ENCODE data around the gene GPC3. TPM values are rescaled to one million over a fixed set of nuclear protein-coding genes. Genes with fewer than 3 reads are reported as not detected.

Gene GPC3
- total and polyA plus RNA-seq, 2 experiments from 2014 or later, result 36.8 to 60.1 TPM

GRCh38 chrX:133569217-133569616 lies 416.2 kb downstream of the GPC3 start:
- Histone ChIP-seq H3K27me3 (ENCODE audit: insufficient read depth) (no peaks in the 10 kb centered on the region), H3K9me2 (ENCODE audit: insufficient read depth) (no peaks in the 10 kb centered on the region), H3K4me1 (ENCODE audit: insufficient read depth) (no peaks in the 10 kb centered on the region), H3K4me2 (no peak overlapping the region), H3K79me2 (replicated peaks; ENCODE audit: insufficient read depth) (no peaks in the 10 kb centered on the region), H3K27ac (ENCODE audit: low read depth) (no peak overlapping the region), H3K4me3 (no peak overlapping the region), H4K20me1 (replicated peaks; ENCODE audit: insufficient read depth) (no peaks in the 10 kb centered on the region), H3K36me3 (ENCODE audit: insufficient read depth) (no peaks in the 10 kb centered on the region), H3F3A (replicated peaks; ENCODE audit: low read depth) (no peaks in the 10 kb centered on the region), H2AFZ (no peak overlapping the region)
- no peaks in the 10 kb centered on the region; the same call in 2 of the 3 replicates for H3K9me3 Mint-ChIP-seq
- H3K27ac Mint-ChIP-seq, result no peak overlapping the region
- TF ChIP-seq ETS1 (IDR thresholded peaks at IDR 0.05) (no peak), ZNF114 (CRISPR knock-in tag; IDR thresholded peaks at IDR 0.05) (no peak)
- 0 out of 3 replicates have a peak, but pooled peaks cover 3% of the 10 kb centered on the region for H3K36me3 Mint-ChIP-seq (ENCODE audit: low read depth)
- H3K4me1 Mint-ChIP-seq, result peaks cover 3% of the 10 kb centered on the region; the same call in 2 of the 3 replicates
- no peaks in the 10 kb centered on the region for H3K27me3 Mint-ChIP-seq (ENCODE audit: insufficient read depth, low read depth, poor library complexity)
- ATAC-seq (no peak), DNase-seq (ENCODE audit: low spot score) (no peak)
- no peak overlapping the region for H3K4me3 Mint-ChIP-seq

GRCh38 chrX:133568109-133568508 lies 417.3 kb downstream of the GPC3 start:
- ATAC-seq (no peak), DNase-seq (ENCODE audit: low spot score) (no peak)
- Histone ChIP-seq H3K4me2 (no peak overlapping the region), H3K79me2 (replicated peaks; ENCODE audit: insufficient read depth) (no peaks in the 10 kb centered on the region), H3K27ac (ENCODE audit: low read depth) (no peak overlapping the region), H3K36me3 (ENCODE audit: insufficient read depth) (no peaks in the 10 kb centered on the region), H2AFZ (no peak overlapping the region), H3F3A (replicated peaks; ENCODE audit: low read depth) (no peaks in the 10 kb centered on the region), H3K4me1 (ENCODE audit: insufficient read depth) (no peaks in the 10 kb centered on the region), H3K27me3 (ENCODE audit: insufficient read depth) (no peaks in the 10 kb centered on the region), H3K4me3 (no peak overlapping the region), H3K9me2 (ENCODE audit: insufficient read depth) (no peaks in the 10 kb centered on the region), H4K20me1 (replicated peaks; ENCODE audit: insufficient read depth) (no peaks in the 10 kb centered on the region)
- Mint-ChIP-seq H3K36me3 (ENCODE audit: low read depth) (0 out of 3 replicates have a peak, but pooled peaks cover under 1% of the 10 kb centered on the region), H3K27ac (no peak overlapping the region), H3K27me3 (ENCODE audit: insufficient read depth, low read depth, poor library complexity) (no peaks in the 10 kb centered on the region), H3K9me3 (no peaks in the 10 kb centered on the region; the same call in 2 of the 3 replicates), H3K4me3 (no peak overlapping the region), H3K4me1 (peaks cover 3% of the 10 kb centered on the region; the same call in 2 of the 3 replicates)
- TF ChIP-seq ZNF114 (CRISPR knock-in tag; IDR thresholded peaks at IDR 0.05), result no peak
- no peak for TF ChIP-seq EZH2phosphoT487 (IDR thresholded peaks at IDR 0.05; ENCODE audit: unreplicated experiment)
- no peak for TF ChIP-seq JUNB (IDR thresholded peaks at IDR 0.05; ENCODE audit: unreplicated experiment)
- no peak for TF ChIP-seq NANOG (IDR thresholded peaks at IDR 0.05; ENCODE audit: borderline replicate concordance)
- no peak for TF ChIP-seq POLR2AphosphoS5 (IDR thresholded peaks at IDR 0.05; ENCODE audit: low read depth)
- TF ChIP-seq CREB1 (CRISPR knock-in tag; IDR thresholded peaks at IDR 0.05; ENCODE audit: low read depth), result no peak
- TF ChIP-seq STAT1 (IDR thresholded peaks at IDR 0.05; ENCODE audit: unreplicated experiment), result no peak
- no peak for TF ChIP-seq ZNF331 (CRISPR knock-in tag; IDR thresholded peaks at IDR 0.05; ENCODE audit: low read depth)
- TF ChIP-seq ETS1 (IDR thresholded peaks at IDR 0.05), result no peak
- no peak for TF ChIP-seq EZH2 (IDR thresholded peaks at IDR 0.05; ENCODE audit: low read depth, unreplicated experiment)
- no peak for TF ChIP-seq CTCF (conservative IDR thresholded peaks at IDR 0.05; ENCODE audit: low read depth in 2 of 2)
- TF ChIP-seq ZNF462 (CRISPR knock-in tag; IDR thresholded peaks at IDR 0.05), result no peak

All from GM23338 (cell line).